T-helper 1 cell treated with Interleukin-12 subunit alpha and Interleukin-12 subunit beta and Interleukin-4 antibody, amounts not matched to agents 30 μg/mL and 1 μg/mL, for 36 hours (primary cell): ENCODE results near the gene SREK1.

Experiments used
- H3K27ac Mint-ChIP-seq: one replicate; pipeline ENCODE4 v1.8.0; 2021; ENCODE audit warnings: mild to moderate bottlenecking, mixed read lengths
- H3K27me3 Mint-ChIP-seq: one replicate; pipeline ENCODE4 v1.8.0; 2021; ENCODE audit warnings: low read depth, mixed read lengths
- H3K36me3 Mint-ChIP-seq: one replicate; pipeline ENCODE4 v1.8.0; 2021; ENCODE audit warnings: low read depth, mixed read lengths
- H3K4me1 Mint-ChIP-seq: one replicate; pipeline ENCODE4 v1.8.0; 2021; ENCODE audit warnings: low read depth, mixed read lengths
- H3K4me3 Mint-ChIP-seq: one replicate; pipeline ENCODE4 v1.8.0; 2021; ENCODE audit warnings: mild to moderate bottlenecking, moderate library complexity, mixed read lengths
- H3K9me3 Mint-ChIP-seq: one replicate; pipeline ENCODE4 v1.8.0; 2021; ENCODE audit warnings: mixed read lengths

Gene SREK1

DNA sequence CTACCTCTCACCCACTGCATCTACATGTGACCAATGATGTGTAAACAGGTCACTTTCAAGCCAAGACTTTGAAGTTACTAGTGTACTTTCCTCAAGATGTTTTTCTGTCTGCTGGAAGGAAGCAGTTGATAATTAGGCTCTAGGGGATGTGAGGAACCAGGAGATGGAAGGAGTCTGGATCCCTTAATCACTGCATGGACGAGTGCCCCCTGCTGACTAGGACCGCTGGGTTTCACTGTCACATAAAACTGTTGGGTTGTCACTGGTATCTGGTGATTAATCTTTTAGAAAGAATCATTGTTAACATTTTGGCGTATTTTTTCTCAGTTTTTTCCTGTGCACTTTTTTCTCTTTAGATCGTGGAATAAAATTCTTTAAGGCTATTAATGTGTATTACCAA lies 79.5 kb downstream of the SREK1 start:
- H3K27me3 Mint-ChIP-seq: no peaks in the 10 kb centered on the region

DNA sequence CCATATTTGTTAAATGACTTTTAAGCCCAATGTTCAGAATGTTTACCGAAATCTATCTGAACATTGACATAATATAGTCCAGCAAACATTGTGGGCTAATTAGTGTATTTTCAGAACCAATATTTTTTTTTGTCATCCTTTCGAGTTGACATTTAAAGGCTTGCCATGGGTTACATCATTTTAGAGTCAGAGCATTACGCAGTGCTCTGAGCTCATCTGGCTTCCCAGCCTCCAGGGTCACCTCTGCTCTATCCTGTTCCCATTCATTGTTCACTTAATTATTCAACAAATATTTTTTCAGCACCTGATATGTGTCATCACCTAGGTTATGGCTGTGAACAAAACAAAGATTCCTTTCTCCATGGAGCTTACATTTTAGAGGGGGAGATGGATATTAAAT lies 80.2 kb downstream of the SREK1 start:
- H3K36me3 Mint-ChIP-seq: no peaks in the 10 kb centered on the region
- H3K9me3 Mint-ChIP-seq: no peaks in the 10 kb centered on the region
- H3K4me3 Mint-ChIP-seq: no peak overlapping the region
- H3K27ac Mint-ChIP-seq: no peak overlapping the region
- H3K4me1 Mint-ChIP-seq: no peaks in the 10 kb centered on the region
- H3K27me3 Mint-ChIP-seq: no peaks in the 10 kb centered on the region

More for the DNA sequence above, 79.5 kb downstream of the SREK1 start:
- Mint-ChIP-seq H3K36me3 (no peaks in the 10 kb centered on the region), H3K9me3 (no peaks in the 10 kb centered on the region), H3K27ac (no peak overlapping the region), H3K4me3 (no peak overlapping the region), H3K4me1 (no peaks in the 10 kb centered on the region)

DNA sequence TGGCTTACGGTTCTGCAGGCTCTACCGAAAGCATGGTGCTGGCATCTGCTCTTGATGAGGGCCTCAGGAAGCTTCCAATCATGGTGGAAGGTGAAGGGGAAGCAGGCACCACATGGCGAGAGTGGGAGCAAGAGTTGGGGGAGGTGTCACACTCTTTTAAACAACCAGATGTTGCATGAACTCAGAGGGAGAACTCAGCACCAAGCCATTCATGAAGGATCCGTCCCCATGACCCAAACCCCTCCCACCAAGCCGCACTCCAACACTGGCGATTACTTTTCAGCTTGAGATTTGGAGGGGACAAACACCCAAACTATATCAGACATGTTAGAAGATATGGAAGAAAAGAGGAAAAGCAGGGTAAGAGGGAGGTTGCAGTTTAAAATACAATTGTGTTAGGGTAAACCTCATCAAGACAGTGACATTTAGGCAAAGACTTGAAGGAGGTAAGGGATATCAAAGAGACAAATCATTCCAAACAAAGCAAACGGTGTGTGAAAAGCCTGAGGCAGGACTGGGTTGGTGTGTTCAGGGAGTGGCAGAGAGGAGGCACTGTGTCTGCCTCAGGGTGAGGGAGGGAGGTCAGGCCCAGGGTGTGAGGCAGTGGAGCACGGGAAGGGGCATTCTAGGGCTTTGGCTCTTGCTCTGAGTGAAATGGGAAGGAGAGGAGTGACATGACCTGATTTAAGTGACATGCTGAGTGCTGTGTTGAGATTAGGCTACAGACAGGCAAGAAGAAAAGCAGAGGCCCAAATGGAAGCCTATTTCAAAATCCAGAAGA lies 80.9 kb downstream of the SREK1 start:
- Mint-ChIP-seq H3K27me3 (no peaks in the 10 kb centered on the region), H3K9me3 (no peaks in the 10 kb centered on the region), H3K4me3 (no peak overlapping the region), H3K27ac (no peak overlapping the region), H3K4me1 (no peaks in the 10 kb centered on the region), H3K36me3 (no peaks in the 10 kb centered on the region)

DNA sequence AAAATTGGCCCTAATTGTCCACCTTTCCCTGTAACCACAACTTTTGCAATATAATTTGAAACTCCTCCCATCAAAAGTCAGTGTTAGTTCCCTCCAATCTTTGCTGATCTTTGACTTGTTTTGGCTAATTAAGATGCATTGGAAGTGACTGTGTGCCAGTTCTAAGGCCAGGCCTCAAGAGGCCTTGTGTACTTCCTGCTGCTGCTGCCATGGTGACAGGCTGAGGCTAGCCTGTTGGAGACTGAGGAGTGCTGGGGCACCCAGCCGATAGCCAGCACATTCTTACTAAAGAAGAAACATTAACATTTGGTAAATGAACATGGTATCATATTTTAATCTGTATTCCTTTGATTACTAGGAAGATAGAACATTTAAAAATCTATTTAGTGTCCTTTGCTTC lies 86.5 kb downstream of the SREK1 start:
- Mint-ChIP-seq H3K4me3 (no peak overlapping the region), H3K9me3 (no peaks in the 10 kb centered on the region), H3K4me1 (no peaks in the 10 kb centered on the region), H3K36me3 (no peaks in the 10 kb centered on the region), H3K27me3 (no peaks in the 10 kb centered on the region), H3K27ac (no peak overlapping the region)

GRCh38 chr5:66231508-66231907 lies 87.4 kb downstream of the SREK1 start:
- no peaks in the 10 kb centered on the region for H3K27me3 Mint-ChIP-seq
- H3K4me3 Mint-ChIP-seq: no peak overlapping the region
- H3K27ac Mint-ChIP-seq: no peak overlapping the region
- H3K9me3 Mint-ChIP-seq: no peaks in the 10 kb centered on the region
- no peaks in the 10 kb centered on the region for H3K4me1 Mint-ChIP-seq
- no peaks in the 10 kb centered on the region for H3K36me3 Mint-ChIP-seq

- Mint-ChIP-seq H3K27ac (no peak overlapping the region), H3K4me1 (no peaks in the 10 kb centered on the region), H3K4me3 (no peak overlapping the region), H3K9me3 (no peaks in the 10 kb centered on the region), H3K27me3 (no peaks in the 10 kb centered on the region), H3K36me3 (no peaks in the 10 kb centered on the region)
Observed at GRCh38 chr5:66232275-66232674, 88.2 kb downstream of the SREK1 start.

DNA sequence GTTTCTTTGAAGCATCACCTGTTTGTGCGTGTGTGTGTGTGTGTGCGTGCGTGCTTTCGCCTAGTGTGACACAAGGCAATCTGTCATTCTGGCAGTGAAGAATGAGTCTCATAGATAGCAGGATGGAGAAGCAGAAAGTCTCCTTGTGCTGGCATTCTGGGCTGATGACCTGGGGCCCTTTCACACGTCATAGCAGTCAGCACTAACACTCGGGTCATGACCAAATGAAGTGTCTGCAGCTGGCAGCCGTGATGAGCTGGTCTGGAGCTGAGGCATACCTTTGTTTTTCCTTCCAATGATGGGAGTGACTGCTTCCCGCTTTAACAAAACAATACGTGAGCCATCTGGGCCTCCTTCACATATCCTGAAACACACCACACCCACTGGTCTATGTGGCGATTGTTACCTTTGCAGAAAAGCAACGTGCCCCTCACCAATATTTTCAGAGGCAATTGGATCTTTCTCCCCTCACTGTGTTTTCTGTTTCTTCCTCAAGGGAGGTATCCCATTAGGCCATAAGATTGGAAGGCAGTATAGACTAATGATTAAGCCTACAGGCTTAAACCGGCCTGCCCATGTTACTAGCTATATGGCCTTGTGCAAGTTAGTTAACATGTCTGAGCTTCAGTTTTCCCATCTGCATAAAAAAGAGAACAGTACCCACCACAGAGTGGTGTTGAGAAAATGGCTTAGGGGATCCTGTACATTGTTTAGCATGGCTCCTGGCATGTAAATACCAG lies 88.8 kb downstream of the SREK1 start:
- no peaks in the 10 kb centered on the region for H3K36me3 Mint-ChIP-seq
- H3K9me3 Mint-ChIP-seq: no peaks in the 10 kb centered on the region
- H3K4me1 Mint-ChIP-seq: no peaks in the 10 kb centered on the region
- H3K4me3 Mint-ChIP-seq: no peak overlapping the region
- H3K27me3 Mint-ChIP-seq: no peaks in the 10 kb centered on the region
- no peak overlapping the region for H3K27ac Mint-ChIP-seq
